T-helper 22 cell (primary cell): Measurements from ENCODE around the gene VWDE.

Source experiments
- DNase-seq: peaks from one replicate; pipeline ENCODE4 v3.0.0-alpha.2; 2020; ENCODE audit warnings: low read depth

The VWDE gene

DNA sequence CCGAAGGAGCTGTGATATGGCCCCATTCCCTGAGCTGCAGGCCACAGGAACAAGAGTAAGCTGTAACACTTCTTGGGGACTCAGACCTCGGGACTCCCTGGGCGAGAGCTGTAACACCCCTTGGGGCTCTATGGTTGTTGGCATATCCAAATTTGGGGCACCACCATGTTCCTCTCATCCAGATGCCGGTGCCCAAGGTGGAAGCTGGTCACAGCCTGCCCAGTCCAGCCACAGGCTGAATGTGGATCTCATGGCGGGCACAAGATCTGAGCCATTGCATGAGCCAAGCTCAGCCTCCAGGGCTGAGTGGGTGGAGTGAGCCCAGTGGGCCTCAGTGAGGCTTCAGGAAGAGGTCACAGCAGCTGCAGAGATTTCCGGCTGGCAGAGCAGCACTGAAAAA, 113.7 kb downstream of the VWDE start:
- DNase-seq: no peak

DNA sequence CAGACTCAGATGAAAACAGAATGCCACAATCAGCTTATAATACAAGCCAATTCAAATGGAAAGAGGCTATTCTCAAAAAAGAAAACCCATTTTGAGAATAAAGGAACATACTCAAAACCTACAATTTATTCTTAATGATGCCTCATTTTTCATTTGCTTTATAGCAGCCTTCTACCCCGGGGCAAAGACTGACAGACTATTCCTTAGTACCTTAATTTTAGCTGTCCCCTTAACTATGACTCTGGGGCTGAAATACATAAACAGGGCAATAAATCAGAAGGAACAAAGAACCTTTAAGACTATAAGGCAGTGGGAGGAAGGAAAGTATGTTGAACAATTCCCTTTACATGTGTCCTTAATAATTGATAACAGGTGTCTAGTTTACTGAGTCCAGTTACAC, 115.8 kb downstream of the VWDE start:
- DNase-seq: no peak

DNA sequence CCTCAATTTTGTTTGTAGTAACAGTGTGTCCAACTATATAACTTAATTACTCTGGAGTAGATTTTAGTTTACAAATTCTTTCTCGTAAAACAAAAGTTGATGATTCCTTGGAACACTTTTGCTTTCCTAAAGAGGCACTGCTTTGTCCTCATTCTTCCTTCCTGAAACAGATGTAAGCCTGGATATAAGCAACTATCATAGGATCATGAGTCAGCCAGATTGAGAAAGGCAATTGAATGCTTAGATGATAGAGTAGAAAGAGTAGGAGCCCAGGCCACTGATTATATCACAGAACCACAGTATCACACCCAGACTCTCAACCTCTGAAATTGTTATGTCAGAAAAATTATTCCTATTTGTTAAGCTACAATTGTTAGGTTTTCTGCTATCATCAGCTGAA, 122.6 kb downstream of the VWDE start:
- no peak for DNase-seq
